HL-60/S4 treated with retinoic acid at 250 ng/mL for 4 days and 3 days (cell line): Measurements from ENCODE around the gene DPYSL3.

Source experiments
- in situ Hi-C: fragments of 300-500 bp; cut with MboI; formaldehyde crosslinking; loops from 2 replicates; pipeline ENCODE4 v1.7.0; 2022; ENCODE audit warnings: low sequenced_read_pairs

DPYSL3 gene

DNA sequence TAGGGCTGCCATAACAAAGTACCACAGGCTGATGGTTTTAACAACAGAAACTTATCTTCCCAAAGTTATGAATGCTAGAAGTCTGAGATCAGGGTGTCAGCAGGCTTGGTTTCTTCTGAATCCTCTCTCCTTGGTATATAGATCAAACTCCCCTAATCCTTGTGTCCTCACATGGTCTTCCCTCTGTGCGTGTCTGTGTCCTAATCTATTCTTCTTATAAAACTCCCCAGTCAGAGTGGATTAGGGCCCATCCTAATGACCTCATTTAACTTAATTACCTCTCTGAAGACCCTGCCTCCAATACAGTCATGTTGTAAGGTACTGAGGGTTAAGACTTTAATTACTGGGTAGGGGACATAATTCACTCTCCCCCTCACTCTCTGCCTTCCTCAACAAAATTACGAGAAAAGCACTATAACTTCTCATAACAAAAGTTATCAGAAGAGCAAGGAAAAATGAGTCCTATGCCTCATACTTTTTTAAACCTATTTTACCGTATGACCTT lies 68.6 kb downstream of the DPYSL3 start:
- in situ Hi-C loops, result no loop called here

DNA sequence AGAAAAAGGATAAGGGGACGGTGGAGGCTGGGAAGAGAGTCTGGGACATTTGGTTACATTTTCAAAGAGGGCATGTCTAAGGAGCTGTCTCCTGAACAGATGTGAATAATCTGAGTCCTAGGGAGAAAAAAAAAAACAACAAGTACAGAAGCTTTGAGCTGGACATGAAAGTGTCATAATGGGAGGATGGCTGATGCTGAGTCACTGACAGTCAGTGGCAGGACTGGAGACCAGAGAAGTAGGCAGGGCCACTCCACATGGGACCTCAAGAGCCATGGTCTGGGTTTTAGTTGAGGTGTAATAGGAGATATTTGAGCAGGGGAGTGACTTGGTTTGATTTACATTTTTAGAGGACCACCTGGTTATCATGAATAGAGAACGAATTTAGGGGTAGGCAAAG lies 70.6 kb downstream of the DPYSL3 start:
- in situ Hi-C loops, result no loop called here

DNA sequence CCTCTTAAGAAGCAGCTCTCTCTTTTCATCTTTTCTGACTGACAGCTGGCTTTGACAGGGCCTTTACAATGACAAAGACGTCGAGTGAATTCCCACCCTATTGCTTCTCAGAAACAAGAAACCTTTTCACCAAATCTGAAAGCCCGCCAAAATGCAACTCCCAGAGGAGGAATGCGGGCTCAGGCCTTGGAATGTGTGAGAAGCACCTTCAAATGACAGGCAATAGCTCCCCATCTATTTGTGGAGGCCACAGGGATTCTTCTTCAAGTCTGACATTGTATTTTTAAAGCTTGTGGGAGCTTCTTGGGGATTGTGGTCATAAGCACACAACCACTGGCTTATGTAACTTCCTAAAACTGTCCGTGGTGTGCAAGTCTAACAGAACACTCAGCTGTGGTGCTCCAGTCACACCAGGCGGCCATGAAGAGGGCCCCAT lies 72.7 kb downstream of the DPYSL3 start:
- in situ Hi-C loops, result no loop called here

DNA sequence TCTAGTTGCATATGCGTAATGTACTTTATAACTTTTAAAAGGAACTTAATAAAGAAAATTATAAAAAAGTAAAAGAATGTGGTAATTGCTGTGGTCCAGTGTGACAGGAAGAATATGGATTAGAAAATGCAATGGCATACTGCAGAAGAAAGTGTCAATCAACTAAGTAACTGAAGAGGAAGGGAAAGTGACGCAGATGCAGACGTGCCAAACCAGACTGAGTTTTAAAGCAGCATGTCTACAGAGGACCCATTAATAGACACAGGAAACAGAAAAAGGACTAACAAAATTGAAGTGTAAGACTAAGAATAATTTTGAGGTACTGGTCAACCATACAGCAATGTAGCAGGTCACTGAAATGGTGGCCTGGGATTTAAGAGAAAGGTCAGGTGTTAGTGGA lies 73.3 kb downstream of the DPYSL3 start:
- in situ Hi-C loops, result no loop called here

DNA sequence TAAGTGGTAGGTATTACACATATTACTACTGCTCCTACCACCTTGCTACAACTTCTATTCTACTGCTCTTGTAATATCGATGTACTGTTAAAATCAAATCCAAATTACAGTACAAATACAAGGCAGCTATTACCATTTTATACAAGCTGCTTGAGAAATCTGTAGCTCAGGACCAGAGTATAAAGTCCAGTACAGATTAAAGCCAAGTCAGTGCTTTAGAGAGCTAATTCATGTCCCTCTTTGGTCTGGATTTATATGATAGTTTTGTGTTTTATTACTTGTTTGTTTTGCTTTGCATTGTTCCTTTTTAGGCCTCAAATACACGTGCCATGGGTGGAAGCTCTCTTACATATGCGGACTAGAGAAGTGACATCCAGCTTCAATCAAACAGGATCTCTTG lies 75.8 kb downstream of the DPYSL3 start:
- in situ Hi-C loops, result no loop called here

DNA sequence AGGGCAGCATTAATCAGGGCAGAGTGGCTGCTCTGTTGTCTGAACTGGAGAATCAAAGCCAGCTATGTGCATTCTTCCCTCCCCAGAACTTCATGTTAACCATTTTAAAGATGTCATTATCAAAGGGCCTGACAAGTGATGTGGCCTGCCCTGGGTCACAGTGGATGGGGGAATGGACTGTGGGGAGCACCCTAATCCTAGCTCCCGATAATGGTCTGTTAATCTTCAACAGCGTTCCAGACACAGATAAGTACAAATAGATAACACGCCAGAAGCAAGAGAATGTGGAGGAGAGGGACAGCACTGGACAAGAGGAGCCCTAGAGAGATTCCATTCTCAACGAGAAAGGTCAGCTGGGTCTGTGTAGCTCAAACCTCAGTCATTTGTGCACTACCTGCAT lies 77.5 kb downstream of the DPYSL3 start:
- in situ Hi-C loops, result no loop called here

DNA sequence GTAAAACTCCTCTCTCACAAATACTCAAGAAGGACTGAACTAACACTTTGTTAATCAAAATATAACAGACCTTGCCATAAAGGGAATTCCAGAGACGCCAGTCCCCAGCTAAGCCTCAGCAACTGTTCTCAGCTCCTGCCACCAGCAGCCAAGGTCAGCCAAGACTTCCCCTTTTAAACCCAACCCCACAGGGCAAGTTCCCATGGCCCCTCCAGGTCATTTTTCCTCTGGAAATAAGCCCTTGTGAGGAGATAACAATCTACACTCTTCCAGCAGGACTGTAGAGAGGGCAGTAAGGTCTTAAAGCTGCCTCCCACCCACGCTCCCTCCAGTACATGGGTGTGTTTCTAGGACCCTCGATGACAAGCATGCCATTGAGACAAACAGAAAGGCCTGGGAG lies 78.3 kb downstream of the DPYSL3 start:
- in situ Hi-C loops, result no loop called here

DNA sequence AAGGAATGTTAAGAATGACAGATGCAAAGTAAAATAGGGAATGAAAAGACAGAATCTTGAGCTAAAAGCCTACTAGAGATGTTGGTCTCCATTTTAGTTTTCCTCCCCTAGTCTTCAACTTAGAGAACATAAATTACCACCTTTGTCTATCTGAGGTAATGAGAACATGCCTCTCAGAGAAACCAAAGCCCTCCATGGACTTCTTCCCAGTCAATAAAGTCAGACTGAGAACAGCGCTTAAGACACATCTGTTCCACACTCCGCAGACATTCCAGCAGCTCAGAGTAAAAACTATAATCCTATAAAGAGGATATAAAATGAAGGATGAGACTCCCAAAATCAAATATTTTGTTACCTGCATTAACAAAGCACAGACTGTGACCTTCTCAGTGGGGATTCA lies 79.2 kb downstream of the DPYSL3 start:
- in situ Hi-C loops, result no loop called here

DNA sequence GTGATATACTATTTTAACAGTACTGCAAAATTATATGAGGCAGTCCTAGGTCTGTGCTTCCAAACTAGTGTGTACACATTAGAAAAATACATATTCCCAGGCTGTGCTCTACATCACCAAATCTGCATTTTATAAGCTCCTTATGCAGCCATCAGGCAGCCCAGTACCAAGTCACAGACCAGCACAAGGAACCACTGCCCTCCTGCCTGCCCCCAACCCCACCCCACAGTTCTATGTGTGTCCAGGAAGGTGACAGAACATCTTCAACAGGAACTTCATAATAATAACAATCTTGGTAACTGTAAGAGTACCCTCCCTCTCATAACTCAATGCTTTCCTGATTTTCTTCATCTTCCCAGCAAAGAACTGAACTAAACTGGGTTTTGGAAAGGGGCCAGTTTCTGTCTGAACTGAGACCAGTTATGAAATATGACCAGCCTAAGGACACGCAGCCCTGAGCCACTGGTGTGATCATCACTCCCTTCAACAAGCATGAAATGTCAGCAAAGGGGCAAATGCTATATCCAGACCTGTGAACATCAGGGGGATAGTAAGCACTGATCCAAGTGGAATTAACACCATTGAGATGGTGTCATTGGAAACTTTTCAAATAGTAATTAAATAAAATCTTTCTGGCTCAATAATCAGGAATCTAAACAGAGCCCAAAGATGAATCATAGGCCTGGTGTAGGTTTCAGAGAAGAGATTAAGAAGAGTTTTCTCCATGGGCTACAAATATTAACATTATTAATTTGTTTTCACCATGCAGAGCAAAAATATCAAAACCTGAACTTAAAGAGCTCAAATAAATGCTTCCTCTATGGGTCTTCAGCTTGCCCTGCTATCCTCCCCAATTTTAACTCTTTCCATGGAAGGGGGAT lies 82.1 kb downstream of the DPYSL3 start:
- in situ Hi-C loops, result no loop called here

DNA sequence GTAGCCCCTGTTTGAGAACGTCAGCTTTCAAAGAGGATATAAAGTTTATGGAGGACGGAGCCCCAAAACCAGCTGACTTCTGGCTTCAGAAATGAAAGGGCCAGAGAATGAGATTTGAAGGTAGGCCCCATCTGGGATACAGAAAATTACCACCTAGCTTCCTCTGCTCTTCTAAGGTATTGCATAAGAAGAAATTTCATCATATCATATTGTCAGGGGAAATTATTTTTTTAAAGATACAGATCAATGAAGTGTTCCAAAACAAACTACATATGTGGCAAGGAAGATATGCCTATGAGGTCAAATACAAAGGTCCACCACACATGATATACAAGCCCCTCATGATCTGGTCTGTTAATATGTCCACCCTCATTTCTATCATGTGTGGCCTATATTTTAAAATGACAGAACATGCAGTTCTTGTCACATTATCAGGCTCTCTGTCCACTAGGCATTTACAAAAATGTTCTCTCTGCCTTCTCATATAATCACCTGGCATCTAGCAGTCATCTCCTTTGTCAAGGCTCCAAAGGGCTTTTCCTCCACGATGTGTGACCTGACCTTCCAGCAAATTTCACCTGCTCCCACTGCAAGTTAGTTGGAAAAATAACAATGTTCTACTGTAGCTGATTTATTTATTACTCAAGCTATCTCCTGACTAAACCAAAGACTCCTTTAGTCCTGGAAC lies 83.1 kb downstream of the DPYSL3 start:
- in situ Hi-C loops, result no loop called here

DNA sequence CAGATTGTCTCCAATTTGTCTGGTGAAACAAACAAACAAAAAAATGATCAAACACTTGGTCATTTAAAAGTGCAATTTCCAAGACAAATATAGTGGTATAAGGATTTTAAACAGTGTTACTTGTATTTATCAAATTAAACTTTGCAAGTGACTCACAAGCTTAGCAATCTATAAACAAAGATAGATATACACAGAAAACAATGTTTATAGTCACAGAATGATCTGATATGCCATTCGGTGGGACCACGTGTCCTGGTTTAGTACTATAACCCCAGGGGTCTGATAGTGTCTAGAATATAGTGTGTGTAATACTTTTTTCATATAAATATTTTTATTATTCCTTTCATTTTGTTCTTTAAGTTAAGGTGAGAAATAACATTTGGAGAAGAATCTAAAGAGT lies 91.3 kb downstream of the DPYSL3 start:
- in situ Hi-C loops, result no loop called here

DNA sequence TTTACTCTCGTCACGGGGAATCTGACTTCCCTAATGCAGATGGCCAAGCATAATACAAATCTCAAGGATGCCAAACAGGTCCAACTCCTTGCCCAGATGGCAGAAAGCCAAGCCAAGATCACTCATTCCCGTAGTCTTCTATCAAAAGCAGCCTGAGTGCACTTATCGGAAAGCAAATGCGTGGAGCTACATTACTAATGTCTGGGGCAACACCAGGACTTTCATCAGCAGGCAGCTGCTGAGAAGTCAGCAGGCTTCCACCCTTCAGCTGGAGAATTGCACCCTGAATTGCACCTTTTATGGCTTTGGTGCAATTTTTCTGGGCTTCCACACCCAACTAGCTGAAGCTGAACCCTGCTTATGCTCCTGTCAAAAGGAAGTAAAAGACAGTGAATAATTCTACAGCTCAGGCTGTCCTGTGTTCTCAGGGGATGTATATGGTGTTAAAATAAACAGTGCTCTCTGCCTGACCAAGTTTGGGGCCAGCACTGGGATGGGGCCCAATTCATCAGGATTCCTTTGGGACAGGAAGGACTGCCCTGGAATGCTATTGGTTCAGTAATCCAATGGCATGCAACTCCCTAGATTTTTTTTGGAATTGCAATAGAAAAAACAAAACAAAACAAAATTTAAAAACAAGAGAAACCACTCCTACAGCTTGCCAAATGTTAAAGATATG lies 92.6 kb downstream of the DPYSL3 start:
- in situ Hi-C loops, result no loop called here

DNA sequence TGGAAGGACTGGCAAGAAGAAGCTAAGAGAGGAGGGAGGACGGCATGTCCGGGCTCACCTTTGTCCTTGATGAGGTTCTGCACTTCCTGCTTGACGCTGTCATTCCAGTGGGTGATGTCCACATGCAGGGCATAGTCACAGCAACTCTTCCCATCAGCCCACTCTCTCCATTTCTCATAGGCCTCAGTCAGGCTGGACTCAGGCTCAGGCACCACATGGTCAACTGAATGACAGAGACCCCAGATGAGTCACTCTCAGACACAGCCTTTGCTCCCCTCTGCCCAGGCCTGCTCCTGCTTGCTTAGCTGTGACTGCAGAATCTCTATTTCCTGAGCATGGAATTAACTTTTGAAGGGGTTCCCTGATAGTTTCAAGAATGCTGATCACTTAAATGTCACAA lies 94.2 kb downstream of the DPYSL3 start:
- in situ Hi-C loops, result no loop called here

DNA sequence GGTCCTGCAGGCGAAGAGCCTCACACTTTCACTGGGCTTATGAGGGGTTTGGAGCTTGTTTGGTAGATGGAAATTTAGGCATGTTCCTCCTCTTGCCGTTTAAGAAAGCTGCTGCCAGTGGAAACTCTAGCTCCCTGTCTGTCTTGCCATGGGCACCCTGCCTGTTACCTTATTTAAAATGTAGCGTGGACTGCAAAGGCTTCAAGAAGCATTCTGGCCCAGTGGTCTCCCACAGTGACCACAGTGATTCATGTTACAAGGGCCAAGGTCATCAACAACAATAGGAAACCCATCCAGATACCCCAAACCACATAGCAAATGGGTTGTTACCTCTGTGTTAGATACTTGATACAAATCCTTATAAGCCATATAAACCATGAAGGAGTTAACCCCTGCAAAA lies 96.6 kb downstream of the DPYSL3 start:
- in situ Hi-C loops, result no loop called here

DNA sequence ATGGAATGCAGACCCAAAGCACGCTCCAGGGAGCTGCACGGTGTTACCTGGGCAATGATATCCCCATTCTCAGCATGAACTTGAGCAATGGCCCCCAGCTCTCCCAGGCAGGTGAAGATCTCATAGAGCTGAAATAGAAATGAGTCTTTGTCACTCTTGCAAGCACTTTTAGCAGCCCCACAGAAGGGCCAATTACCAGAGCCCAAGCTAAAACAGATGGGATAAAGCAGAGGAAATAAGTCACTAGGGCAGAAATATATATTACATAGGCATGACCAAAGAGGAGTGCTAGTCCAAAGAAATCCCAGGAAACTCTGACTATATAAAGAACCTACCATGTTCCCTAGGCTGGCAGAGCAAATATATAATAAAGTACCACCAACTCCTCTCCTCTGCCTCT lies 97.3 kb downstream of the DPYSL3 start:
- in situ Hi-C loops, result no loop called here

DNA sequence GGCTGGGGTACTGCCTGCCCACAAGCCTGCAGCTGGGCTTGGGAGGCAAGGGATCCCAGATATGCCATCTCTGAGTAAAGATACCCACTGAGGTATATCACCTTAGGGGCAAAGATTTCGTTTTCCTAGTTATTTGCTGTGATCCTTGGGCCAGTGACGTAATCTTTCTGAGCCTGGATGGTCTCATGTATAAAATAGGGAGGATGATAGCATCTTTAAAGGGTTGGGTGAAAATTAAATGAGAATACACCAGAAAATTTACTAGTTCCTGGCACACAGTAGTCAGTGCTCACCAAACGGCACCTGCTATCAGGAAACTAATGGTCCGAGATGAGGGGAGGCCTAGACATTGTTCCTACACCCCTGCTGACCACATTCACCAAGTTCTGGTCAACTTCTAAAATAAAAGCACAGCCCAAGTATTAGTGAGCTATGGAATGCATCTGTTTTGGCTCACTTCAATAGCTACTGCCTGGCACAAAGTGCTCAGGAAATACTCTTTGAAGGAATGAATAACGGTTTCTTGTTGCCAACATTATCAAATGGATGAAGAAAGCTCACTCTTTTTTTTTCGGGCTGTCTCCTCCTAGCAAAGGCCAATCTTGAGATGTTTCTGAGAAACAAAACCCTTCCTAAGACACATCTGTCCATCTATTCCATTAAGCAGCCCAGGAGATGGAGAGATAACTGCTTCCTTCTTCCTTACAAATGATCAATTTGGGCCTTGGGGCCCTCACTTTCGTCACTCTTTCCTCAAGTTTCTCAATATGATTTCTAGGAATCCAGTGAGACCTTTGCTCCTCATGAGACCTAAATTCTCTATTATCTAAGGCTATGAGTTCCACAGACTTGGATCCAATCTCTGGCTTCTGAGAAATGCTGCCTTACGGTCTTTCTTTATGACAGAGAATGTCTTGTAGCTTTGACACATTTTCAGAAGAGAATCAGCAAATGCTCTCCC lies 98.2 kb downstream of the DPYSL3 start:
- in situ Hi-C loops, result no loop called here

DNA sequence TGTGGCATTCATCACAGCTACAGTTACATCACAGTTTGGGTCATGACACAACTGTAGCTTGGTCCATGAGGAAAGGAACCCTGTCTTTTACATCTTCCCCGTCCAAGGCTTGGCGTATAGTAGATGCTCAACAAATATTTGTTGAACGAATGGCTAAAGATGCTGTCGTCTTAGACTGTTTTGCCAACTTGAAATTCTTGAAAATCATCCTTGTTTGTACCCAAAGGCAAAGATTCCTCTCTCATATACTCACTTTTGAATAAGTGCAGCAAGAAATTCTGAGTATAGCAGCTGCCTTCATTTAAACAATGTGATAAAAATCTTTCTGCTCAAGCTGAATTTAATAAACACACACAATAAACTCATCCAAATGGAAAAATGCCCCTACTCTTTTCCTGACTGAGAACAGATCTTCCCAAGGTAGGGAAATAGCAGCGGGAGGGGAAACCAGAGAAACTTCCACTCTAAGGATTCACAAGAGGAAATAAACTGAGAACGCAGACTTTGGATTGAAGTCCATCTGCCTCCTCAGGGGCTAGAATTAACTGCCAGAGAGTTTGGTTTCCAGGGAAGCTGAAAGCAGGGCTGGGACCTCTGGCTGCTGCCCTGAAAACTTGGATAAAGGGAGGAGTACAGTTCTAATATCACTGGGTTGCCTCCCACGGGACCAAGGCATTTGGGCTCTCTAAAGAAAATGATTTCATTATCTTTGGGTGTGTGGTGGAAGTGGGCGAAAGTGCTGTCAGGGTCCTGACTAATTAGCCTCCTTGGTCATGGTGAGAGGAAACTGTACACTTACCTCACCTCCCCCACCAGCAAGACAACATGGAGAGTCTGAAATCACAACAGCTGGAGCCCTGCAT lies 99.1 kb downstream of the DPYSL3 start:
- in situ Hi-C loops, result no loop called here

DNA sequence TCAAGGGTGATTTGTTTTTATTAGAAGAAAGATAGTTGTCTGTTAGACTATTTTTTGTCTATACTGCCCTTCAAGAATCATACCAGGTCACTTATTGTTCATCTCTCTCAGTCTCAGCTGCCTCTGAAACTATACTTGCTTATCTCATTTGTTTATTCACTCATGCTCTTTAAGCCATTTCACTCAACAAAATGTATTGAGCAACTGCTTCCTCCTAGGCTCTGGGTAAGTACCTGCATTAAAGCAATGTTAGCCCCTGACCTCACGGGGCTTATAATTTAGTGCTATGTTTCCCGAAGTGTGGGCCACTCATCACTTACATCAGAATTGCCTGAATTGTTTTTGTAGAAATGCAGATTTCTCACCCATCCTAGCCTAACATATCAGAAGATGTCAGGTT lies 100.9 kb downstream of the DPYSL3 start:
- in situ Hi-C loops, result no loop called here

DNA sequence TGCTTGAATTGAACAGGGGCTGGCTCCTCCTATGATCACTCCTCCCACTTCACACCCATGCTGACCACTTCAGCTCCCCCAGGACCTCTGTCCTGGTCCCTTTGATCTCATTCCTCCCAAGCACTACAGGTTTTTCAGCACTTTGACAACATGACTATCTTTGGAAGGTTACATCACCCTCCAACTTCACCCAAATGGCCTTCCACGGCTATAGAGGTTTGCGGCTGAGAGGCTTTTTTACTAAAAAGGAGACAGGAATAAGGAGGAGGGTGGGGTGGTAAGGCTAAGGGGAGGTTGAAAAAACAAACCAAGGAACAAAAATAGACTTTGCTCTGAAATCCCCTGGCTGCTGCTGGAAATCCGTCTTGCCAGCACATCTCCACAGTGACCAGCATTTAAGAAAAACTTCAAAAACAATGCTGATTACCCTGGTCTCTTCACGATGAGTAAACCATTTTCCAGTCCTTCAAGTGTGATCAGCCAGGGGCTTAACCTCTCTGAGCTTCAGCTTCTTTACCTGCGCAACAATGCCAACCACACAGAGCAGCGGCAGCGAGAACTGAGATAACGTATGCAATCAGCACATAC lies 102.7 kb downstream of the DPYSL3 start:
- in situ Hi-C loops, result no loop called here
